HepG2 (cell line): ENCODE results near the gene COASY. TPM values are rescaled to one million over a fixed set of nuclear protein-coding genes. Genes with fewer than 3 reads are reported as not detected.
A peak's percentile ranks its signal among the peaks of the same experiment; 100 is the strongest.

Experiments
- CBX1 ChIP-seq: IDR thresholded peaks from one replicate; pipeline ENCODE4 v1.6.1; 2016; ENCODE audit warnings: antibody characterized with exemption, low read depth
- GTF2F1 ChIP-seq: fragments of 150-350 bp; IDR thresholded peaks from 2 replicates; pipeline ENCODE4 v1.6.1; 2014; ENCODE audit warnings: low read length
- HCFC1 ChIP-seq: fragments of 150-350 bp; IDR thresholded peaks from 2 replicates; pipeline ENCODE4 v1.6.1; 2014; ENCODE audit warnings: low read depth, low read length
- NFATC3 ChIP-seq: sonication (generic); formaldehyde crosslinking; IDR thresholded peaks from 2 replicates; pipeline ENCODE4 v1.5.1; 2020; ENCODE audit warnings: mild to moderate bottlenecking, missing genetic modification reagents
- RXRB ChIP-seq: IDR thresholded peaks from 2 replicates; pipeline ENCODE4 v1.6.1; 2016; ENCODE audit warnings: borderline replicate concordance, missing genetic modification reagents, missing compliant biosample characterization
- SMC3 ChIP-seq: IDR thresholded peaks from 2 replicates; pipeline ENCODE4 v1.6.1; 2011; ENCODE audit warnings: low read length, improper control_type of control experiment
- STAT5B ChIP-seq: sonication (generic); formaldehyde crosslinking; IDR thresholded peaks from 2 replicates; pipeline ENCODE4 v1.4.0; 2020; ENCODE audit warnings: missing genetic modification reagents
- TRIM24 ChIP-seq: sonication (generic); formaldehyde crosslinking; IDR thresholded peaks from 2 replicates; pipeline ENCODE4 v1.8.0; 2022; ENCODE audit warnings: mild to moderate bottlenecking, missing genetic modification reagents
- U2AF2 ChIP-seq: fragments of 200-400 bp; formaldehyde crosslinking; IDR thresholded peaks from 2 replicates; pipeline ENCODE4 v1.6.1; 2017; ENCODE audit warnings: low read depth, mild to moderate bottlenecking, low read length
- ZMYM4 ChIP-seq: sonication (generic); formaldehyde crosslinking; IDR thresholded peaks from 2 replicates; pipeline ENCODE4 v1.8.1; 2023; ENCODE audit warnings: mild to moderate bottlenecking, missing genetic modification reagents
- ZNF251 ChIP-seq: sonication (generic); formaldehyde crosslinking; IDR thresholded peaks from 2 replicates; pipeline ENCODE4 v1.9.0; 2021; ENCODE audit warnings: mild to moderate bottlenecking, missing genetic modification reagents
- ZNF3 ChIP-seq: IDR thresholded peaks from 2 replicates; pipeline ENCODE4 v1.7.0; 2017; ENCODE audit warnings: inconsistent platforms
- ZNF441 ChIP-seq: sonication (generic); formaldehyde crosslinking; IDR thresholded peaks from 2 replicates; pipeline ENCODE4 v1.7.0; 2021; ENCODE audit warnings: missing genetic modification reagents, borderline replicate concordance
- ZNF530 ChIP-seq: sonication (generic); formaldehyde crosslinking; IDR thresholded peaks from 2 replicates; pipeline ENCODE4 v1.5.0; 2020; ENCODE audit warnings: low read depth, mild to moderate bottlenecking, missing genetic modification reagents
- ZNF563 ChIP-seq: sonication (generic); formaldehyde crosslinking; IDR thresholded peaks from 2 replicates; pipeline ENCODE4 v1.8.0; 2022; ENCODE audit warnings: mild to moderate bottlenecking, moderate library complexity, missing genetic modification reagents
- ZNF674 ChIP-seq: sonication (generic); formaldehyde crosslinking; IDR thresholded peaks from 2 replicates; pipeline ENCODE4 v1.5.0; 2020; ENCODE audit warnings: low read depth, mild to moderate bottlenecking, missing genetic modification reagents
- ZNF772 ChIP-seq: sonication (generic); formaldehyde crosslinking; IDR thresholded peaks from 2 replicates; pipeline ENCODE4 v1.5.0; 2020; ENCODE audit warnings: mild to moderate bottlenecking, missing genetic modification reagents
- polyA plus RNA-seq, 8 experiments: library from polyadenylated mRNA; depleted of rRNA in 3 of 8; stranded (reverse) in 7 of 8; unstranded in 1 of 8; fragments of >200 nt; fragmentation: Illumina TruSeq in 4 of 8; extraction: Trizol in 4 of 8; gene quantifications; 2 replicates each; pipeline versions ENCODE4 v1.2.1 to v1.2.3, GENCODE V29; 2011 to 2016; ENCODE audit warnings: low read depth in 4 of 8, missing spikeins in 1 of 8, mixed read lengths in 1 of 8; ENCODE audit not compliant: insufficient read depth in 1 of 8
- total RNA-seq, 5 experiments: library from RNA; depleted of rRNA; stranded (reverse); fragments of >200 nt; fragmentation: Illumina TruSeq; extraction: Trizol; gene quantifications; 2 replicates each; pipeline ENCODE4 v1.2.3, GENCODE V29; 2016; ENCODE audit warnings: low read depth in 1 of 5
- TF ChIP-seq, protein P1 (sequence below): sonication (generic); formaldehyde crosslinking; IDR thresholded peaks from 2 replicates; pipeline ENCODE4 v1.4.0; 2020; ENCODE audit warnings: missing genetic modification reagents
- TF ChIP-seq, protein P2 (sequence below): sonication (generic); formaldehyde crosslinking; IDR thresholded peaks from 2 replicates; pipeline ENCODE4 v1.5.1; 2020; ENCODE audit warnings: missing genetic modification reagents, mild to moderate bottlenecking, borderline replicate concordance
- TF ChIP-seq, protein P3 (sequence below): sonication (generic); formaldehyde crosslinking; IDR thresholded peaks from 2 replicates; pipeline ENCODE4 v1.4.0; 2020; ENCODE audit warnings: missing genetic modification reagents, borderline replicate concordance
- TF ChIP-seq, protein P4 (sequence below): sonication (generic); formaldehyde crosslinking; IDR thresholded peaks from 2 replicates; pipeline ENCODE4 v1.5.0; 2020; ENCODE audit warnings: mild to moderate bottlenecking, low read depth, missing genetic modification reagents, borderline replicate concordance
- TF ChIP-seq, protein P5 (sequence below): sonication (generic); formaldehyde crosslinking; IDR thresholded peaks from 2 replicates; pipeline ENCODE4 v1.5.0; 2020; ENCODE audit warnings: missing genetic modification reagents

COASY gene
- total and polyA plus RNA-seq, 2 of the 13 experiments (the other 11 are each of a cell fraction or from before 2014, with no cell fraction given) = 90.7 to 125 TPM

DNA sequence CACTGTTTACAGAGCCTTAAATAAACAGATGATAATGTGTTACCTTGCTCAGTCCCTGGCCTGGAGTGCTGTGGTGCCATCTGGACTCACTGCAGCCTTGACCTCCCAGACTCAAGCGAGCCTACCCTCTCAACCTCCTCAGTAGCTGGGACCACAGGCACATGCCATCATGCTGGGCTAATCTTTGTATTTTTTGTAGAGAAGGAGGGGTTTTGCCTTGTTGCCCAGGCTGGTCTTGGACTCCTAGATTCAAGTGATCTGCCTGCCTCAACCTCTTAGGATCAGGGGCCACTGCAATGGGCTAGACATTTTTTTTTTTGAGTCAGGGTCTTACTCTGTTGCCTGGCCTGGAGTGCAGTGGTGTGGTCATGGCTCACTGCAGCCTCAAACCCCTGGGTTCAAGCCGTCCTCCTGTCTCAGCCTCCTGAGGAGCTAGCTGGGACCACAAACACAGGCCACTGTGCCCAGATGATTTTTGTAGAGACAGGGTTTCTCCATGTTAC lies 30.9 kb upstream of the COASY start (continued):
- TF ChIP-seq, protein P1, sequence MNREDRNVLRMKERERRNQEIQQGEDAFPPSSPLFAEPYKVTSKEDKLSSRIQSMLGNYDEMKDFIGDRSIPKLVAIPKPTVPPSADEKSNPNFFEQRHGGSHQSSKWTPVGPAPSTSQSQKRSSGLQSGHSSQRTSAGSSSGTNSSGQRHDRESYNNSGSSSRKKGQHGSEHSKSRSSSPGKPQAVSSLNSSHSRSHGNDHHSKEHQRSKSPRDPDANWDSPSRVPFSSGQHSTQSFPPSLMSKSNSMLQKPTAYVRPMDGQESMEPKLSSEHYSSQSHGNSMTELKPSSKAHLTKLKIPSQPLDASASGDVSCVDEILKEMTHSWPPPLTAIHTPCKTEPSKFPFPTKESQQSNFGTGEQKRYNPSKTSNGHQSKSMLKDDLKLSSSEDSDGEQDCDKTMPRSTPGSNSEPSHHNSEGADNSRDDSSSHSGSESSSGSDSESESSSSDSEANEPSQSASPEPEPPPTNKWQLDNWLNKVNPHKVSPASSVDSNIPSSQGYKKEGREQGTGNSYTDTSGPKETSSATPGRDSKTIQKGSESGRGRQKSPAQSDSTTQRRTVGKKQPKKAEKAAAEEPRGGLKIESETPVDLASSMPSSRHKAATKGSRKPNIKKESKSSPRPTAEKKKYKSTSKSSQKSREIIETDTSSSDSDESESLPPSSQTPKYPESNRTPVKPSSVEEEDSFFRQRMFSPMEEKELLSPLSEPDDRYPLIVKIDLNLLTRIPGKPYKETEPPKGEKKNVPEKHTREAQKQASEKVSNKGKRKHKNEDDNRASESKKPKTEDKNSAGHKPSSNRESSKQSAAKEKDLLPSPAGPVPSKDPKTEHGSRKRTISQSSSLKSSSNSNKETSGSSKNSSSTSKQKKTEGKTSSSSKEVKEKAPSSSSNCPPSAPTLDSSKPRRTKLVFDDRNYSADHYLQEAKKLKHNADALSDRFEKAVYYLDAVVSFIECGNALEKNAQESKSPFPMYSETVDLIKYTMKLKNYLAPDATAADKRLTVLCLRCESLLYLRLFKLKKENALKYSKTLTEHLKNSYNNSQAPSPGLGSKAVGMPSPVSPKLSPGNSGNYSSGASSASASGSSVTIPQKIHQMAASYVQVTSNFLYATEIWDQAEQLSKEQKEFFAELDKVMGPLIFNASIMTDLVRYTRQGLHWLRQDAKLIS (CRISPR knock-in tag) = no peak; the same call in 1 of the 2 replicates
- TF ChIP-seq ZNF530 (CRISPR knock-in tag) = no peak
- no peak for TF ChIP-seq HCFC1
- TF ChIP-seq ZNF563 (CRISPR knock-in tag) = no peak
- no peak for TF ChIP-seq ZNF674 (CRISPR knock-in tag)
- TF ChIP-seq ZMYM4 (CRISPR knock-in tag) = peak; percentile 51
- TF ChIP-seq, protein P2, sequence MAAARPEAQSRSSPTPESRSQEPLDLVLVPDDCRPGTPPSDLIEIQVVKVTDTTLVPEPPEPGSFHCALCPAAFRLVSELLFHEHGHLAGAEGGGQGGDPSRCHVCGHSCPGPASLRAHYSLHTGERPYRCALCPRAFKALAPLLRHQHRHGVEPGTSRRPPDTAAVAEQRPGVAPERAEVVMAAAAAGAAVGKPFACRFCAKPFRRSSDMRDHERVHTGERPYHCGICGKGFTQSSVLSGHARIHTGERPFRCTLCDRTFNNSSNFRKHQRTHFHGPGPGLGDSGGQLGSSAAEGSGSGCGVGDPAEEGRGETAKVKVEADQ (CRISPR knock-in tag) = peak; percentile 83; the same call in 1 of the 2 replicates
- TF ChIP-seq ZNF251 (CRISPR knock-in tag) = no peak
- peak; percentile 97 for TF ChIP-seq RXRB (CRISPR knock-in tag)
- TF ChIP-seq, protein P3, sequence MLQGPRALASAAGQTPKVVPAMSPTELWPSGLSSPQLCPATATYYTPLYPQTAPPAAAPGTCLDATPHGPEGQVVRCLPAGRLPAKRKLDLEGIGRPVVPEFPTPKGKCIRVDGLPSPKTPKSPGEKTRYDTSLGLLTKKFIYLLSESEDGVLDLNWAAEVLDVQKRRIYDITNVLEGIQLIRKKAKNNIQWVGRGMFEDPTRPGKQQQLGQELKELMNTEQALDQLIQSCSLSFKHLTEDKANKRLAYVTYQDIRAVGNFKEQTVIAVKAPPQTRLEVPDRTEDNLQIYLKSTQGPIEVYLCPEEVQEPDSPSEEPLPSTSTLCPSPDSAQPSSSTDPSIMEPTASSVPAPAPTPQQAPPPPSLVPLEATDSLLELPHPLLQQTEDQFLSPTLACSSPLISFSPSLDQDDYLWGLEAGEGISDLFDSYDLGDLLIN (CRISPR knock-in tag) = no peak
- TF ChIP-seq TRIM24 (CRISPR knock-in tag) = no peak; the same call in 1 of the 2 replicates
- no peak for TF ChIP-seq SMC3
- TF ChIP-seq, protein P4, sequence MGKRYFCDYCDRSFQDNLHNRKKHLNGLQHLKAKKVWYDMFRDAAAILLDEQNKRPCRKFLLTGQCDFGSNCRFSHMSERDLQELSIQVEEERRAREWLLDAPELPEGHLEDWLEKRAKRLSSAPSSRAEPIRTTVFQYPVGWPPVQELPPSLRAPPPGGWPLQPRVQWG = no peak
- TF ChIP-seq GTF2F1 = no peak
- no peak for TF ChIP-seq STAT5B (CRISPR knock-in tag)
- 0 out of 2 replicates have a peak, but pooled peaks have one; percentile 22 for TF ChIP-seq NFATC3 (CRISPR knock-in tag)
- TF ChIP-seq, protein P5, sequence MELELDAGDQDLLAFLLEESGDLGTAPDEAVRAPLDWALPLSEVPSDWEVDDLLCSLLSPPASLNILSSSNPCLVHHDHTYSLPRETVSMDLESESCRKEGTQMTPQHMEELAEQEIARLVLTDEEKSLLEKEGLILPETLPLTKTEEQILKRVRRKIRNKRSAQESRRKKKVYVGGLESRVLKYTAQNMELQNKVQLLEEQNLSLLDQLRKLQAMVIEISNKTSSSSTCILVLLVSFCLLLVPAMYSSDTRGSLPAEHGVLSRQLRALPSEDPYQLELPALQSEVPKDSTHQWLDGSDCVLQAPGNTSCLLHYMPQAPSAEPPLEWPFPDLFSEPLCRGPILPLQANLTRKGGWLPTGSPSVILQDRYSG (CRISPR knock-in tag) = no peak
- 0 out of 2 replicates have a peak, but pooled peaks have one; percentile 32 for TF ChIP-seq ZNF3 (CRISPR knock-in tag)
- peak; percentile 88 for TF ChIP-seq ZNF772 (CRISPR knock-in tag)
- TF ChIP-seq U2AF2 = no peak
- TF ChIP-seq ZNF441 = no peak
- no peak for TF ChIP-seq CBX1
